C4-2B (cell line): Measurements from ENCODE around the gene SKOR1.

ENCODE experiments used
- H3K27ac ChIP-seq: fragments of 450-650 bp; 2 replicates; pipeline ENCODE4 v1.5.1; 2017
- ZFX ChIP-seq: fragments of 450-650 bp; IDR thresholded peaks from 2 replicates; pipeline ENCODE4 v1.6.1; 2017
- TF ChIP-seq, protein P1 (sequence below): fragments of 450-650 bp; conservative IDR thresholded peaks from 2 replicates; pipeline ENCODE4 v1.5.1; 2017; ENCODE audit warnings: mild to moderate bottlenecking

SKOR1 gene

DNA sequence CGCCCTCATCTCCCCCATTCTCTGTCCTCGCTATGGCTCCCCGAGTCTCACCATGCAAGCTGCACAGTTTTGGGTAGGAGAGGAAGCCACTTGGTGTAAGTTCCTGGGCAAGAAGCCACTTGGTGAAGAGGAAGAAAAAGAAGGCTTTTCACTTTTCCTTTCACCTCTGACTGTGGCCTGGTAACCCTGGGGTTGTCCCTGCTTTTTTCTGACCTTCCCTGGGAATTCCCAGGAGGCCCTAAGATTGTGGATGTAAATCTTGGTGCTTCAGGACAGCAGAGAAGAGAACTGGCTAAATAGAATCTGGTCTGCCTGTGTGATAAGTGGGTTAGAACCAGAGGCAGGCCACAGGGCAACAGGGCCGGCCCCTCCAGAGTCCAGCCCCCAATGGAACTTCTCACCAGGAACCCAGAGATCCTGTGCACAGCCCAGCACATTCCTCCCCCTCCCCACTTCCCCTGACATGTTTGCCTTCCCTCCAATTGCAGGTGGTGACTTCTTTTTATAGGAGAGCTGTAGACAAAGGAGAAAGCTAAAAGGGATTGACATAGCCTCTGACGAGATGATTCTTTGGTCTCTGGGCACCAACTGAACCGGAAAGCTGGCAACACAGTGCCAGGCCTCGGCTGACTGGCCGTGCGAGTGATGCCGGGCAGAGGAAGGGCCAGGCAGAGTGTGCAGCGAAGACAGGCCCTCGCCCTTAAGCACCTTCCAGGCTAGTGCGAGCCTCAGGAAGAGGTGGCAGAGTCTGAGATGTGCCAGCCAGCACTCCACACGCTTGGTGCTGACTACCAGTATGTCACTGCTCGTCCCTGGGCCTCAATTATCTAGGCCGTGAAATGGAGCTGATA, 19.4 kb upstream of the SKOR1 start:
- no peak for TF ChIP-seq ZFX
- TF ChIP-seq, protein P1, sequence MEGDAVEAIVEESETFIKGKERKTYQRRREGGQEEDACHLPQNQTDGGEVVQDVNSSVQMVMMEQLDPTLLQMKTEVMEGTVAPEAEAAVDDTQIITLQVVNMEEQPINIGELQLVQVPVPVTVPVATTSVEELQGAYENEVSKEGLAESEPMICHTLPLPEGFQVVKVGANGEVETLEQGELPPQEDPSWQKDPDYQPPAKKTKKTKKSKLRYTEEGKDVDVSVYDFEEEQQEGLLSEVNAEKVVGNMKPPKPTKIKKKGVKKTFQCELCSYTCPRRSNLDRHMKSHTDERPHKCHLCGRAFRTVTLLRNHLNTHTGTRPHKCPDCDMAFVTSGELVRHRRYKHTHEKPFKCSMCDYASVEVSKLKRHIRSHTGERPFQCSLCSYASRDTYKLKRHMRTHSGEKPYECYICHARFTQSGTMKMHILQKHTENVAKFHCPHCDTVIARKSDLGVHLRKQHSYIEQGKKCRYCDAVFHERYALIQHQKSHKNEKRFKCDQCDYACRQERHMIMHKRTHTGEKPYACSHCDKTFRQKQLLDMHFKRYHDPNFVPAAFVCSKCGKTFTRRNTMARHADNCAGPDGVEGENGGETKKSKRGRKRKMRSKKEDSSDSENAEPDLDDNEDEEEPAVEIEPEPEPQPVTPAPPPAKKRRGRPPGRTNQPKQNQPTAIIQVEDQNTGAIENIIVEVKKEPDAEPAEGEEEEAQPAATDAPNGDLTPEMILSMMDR = no peak
- no peak overlapping the region for H3K27ac ChIP-seq

DNA sequence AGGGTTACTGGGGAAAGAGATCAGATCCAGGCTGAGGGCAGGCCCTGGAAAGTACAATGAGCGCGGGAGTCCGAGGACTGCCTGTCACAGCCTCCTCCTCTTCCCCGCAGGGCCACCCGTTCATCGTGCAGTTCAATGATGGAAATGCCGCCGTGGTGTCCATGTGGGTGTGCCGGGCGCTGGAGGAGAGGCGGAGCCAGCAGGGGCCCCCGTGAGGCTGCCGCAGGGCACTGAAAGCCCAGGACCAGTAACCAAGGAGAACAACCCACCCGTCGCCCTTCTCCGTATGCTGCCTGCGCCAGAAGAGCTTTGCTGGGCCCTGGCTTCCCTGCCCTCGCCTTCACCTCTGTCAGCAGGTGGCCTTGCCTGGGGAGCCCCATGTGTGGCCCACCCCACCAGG, 18.8 kb upstream of the SKOR1 start:
- no peak for TF ChIP-seq ZFX
- TF ChIP-seq, protein P1 = no peak
- H3K27ac ChIP-seq = no peak overlapping the region

DNA sequence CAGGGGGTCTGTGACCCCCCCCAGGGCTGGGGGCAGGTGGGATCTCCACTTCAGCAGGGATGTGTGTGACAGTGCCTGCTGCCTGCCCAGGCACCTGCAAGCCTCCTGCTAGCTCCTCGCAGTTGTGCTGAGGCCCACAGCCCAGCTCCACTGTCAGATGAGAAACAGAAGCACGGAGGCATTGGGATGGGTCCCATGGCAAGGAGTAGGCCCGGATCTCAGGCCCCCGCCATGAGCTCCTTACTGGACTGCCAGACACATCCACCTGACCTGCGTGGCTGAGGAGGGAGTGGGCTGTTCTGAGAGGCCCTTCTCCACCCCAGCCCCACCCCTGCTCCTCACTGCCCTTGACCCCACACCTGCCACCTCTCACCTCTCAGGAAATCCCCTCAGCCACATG, 18.2 kb upstream of the SKOR1 start:
- TF ChIP-seq, protein P1 = no peak
- TF ChIP-seq ZFX = no peak
- H3K27ac ChIP-seq = no peak overlapping the region

DNA sequence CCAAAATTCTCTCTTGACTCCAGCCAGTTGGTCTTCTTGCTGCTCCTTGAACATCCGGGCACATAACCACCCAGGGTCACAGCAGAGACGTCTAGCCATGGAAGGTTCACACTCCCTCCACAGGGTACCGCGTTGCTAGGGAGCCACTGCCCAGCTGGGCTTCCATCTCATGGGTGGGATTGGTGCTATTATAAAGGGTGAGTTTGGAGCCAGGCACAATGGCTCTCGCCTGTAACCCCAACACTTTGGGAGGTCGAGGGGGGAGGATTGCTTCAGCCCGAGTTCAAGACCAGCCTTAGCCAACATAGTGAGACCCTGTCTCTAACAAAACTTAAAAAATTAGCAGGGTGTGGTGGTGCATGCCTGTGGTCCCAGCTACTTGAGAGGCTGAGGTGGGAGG, 17.5 kb upstream of the SKOR1 start:
- H3K27ac ChIP-seq = no peak overlapping the region
- no peak for TF ChIP-seq ZFX
- TF ChIP-seq, protein P1 = no peak

DNA sequence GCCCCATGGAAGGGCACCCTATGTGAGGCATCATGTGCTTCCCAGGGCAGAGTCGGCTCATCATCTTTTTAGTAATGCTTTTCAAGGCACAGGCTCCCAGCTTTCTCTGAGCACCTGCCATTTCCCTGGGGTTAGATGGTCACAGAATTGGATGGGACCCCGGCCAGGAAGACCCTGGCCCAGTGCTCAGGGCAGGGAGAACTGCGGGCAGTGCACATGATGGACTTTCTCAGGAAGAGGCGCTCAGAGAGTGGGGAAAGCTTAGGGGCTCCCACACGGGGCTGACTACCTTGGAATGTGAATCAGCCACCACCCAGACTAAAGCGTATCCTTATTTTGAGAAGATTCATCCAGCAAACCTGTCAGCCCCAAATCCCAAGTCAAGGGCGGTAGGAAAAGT, 16.5 kb upstream of the SKOR1 start:
- TF ChIP-seq, protein P1 = no peak
- TF ChIP-seq ZFX = no peak
- H3K27ac ChIP-seq = no peak overlapping the region

DNA sequence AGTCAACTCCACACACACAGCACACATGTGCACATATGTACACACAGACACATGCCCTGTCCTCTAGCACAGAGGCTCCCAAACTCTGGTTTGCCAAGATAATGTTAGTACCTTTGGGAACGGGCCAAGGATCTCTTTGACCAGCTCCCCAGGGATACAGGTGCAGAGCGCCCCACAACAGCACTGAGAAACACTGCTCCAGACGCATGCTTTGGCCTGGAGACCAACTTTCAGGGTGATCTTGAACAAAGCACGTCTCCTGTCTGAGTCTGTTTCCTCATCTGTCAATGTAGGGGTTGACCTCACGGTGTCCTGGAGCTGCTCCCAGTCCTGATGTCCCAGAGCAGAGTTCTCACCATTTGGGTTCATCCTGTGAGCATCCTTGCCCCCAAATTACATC, 15.9 kb upstream of the SKOR1 start:
- no peak for TF ChIP-seq ZFX
- no peak overlapping the region for H3K27ac ChIP-seq

DNA sequence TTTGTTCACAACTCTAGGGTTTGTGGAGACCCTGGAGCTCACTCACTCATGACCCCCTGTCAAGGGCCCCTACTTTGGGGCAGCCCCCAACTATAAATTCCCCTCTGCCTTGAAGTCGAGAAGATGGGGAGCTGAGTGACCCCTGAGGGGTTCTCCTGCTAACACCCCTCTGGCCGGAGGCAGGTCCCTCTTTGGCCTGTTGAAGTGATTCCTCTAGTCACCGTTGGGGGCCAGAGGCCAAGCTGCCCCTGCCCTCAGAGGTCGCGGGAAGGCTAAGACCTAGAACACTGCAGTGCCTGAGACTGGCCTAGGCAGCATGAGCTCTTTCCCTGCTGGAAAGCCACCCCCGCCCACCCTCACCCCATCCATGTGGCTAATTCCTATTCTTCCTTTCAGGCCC, 15.4 kb upstream of the SKOR1 start:
- TF ChIP-seq ZFX = no peak
- TF ChIP-seq, protein P1 = no peak
- no peak overlapping the region for H3K27ac ChIP-seq

DNA sequence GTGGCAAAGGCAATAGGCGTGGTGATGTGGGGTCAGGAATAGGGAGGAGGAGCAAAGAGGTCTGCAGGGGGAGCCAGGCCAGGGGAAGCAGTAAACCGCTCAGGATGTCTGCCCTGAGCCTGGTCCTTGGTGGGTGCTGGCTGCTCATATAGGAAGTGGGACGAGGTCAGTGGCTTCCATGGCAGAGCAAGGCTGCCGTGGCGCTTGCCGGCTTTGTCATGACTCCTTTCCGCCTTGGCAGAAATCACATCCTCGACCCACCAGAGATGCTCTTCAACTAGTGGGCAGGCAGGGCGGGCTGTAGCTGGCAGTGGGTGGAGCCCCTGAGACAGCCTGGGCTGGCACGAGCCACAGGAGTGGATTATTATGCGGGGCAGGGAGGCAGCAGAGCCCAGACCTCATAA, 13.1 kb upstream of the SKOR1 start:
- TF ChIP-seq, protein P1 = no peak
- TF ChIP-seq ZFX = no peak
- no peak overlapping the region for H3K27ac ChIP-seq
